Tibial nerve (tissue), 4 donors: ENCODE measurements around the gene ZNF740.

Source experiments
- EP300 ChIP-seq, 2 donors: sonication (generic); formaldehyde crosslinking; IDR thresholded peaks; one replicate each; pipeline ENCODE4 v1.6.1; 2017; ENCODE audit warnings: antibody characterized with exemption in 2 of 2, mild to moderate bottlenecking in 1 of 2
- TF ChIP-seq, protein P1 (sequence below), 5 experiments: fragments of 200-600 bp in 3 of 5; fragments of 450-650 bp in 2 of 5; sonication (generic) in 3 of 5; IDR thresholded peaks; one replicate each; pipeline ENCODE4 v1.5.1; 2016 to 2019; ENCODE audit warnings: antibody characterized with exemption in 5 of 5, mild to moderate bottlenecking in 3 of 5, moderate library complexity in 2 of 5

DNA sequence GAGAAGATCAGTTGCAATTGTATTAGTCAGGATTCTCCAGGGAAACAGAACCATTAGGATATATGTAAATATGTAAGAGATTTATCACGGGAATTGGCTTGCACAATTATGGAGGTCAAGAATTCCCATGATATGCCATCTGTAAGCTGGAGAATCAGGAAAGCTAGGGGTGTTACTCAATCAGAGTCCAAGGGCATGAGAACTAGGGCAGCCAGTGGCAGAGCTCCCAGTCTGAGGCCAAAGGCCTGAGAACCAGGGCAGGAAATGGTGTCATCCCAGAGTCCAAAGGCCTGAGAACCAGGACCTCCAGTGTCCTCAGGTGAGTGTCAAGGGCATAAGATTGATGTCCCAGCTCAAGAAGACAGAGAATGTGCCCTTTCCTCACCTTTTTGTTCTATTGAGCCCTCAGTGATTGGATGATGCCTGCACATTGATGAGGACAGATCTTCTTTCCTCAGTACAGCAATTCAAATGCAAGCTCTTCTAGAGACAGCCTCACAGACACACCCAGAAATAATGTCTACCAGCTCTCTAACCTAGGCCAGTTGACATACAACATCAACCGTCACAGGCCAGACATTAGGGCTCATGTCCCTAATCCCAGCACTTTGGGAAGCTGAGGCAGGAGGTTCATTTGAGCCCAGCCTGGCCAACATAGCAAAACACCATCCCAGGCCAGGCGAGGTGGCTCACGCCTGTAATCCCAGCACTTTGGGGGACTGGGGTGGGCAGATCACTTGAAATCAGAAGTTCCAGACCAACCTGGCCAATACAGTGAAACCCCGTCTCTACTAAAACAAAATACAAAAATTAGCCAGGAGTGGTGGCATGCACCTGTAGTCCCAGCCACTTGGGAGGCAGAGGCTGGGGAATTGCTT is 34.9 kb upstream of the ZNF740 start:
- TF ChIP-seq, protein P1, sequence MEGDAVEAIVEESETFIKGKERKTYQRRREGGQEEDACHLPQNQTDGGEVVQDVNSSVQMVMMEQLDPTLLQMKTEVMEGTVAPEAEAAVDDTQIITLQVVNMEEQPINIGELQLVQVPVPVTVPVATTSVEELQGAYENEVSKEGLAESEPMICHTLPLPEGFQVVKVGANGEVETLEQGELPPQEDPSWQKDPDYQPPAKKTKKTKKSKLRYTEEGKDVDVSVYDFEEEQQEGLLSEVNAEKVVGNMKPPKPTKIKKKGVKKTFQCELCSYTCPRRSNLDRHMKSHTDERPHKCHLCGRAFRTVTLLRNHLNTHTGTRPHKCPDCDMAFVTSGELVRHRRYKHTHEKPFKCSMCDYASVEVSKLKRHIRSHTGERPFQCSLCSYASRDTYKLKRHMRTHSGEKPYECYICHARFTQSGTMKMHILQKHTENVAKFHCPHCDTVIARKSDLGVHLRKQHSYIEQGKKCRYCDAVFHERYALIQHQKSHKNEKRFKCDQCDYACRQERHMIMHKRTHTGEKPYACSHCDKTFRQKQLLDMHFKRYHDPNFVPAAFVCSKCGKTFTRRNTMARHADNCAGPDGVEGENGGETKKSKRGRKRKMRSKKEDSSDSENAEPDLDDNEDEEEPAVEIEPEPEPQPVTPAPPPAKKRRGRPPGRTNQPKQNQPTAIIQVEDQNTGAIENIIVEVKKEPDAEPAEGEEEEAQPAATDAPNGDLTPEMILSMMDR (IDR thresholded peaks at IDR 0.05), result no peak
- no peak for TF ChIP-seq EP300 (IDR thresholded peaks at IDR 0.05)
